GM19395 (cell line): ENCODE data around the gene FAM170B.

ENCODE experiments used
- ATAC-seq: cut with Tn5 transposase; IDR thresholded peaks from one replicate; pipeline ENCODE4 v1.9.1; 2021; ENCODE audit warnings: mild to moderate bottlenecking, moderate library complexity; ENCODE audit not compliant: unreplicated experiment

FAM170B gene

DNA sequence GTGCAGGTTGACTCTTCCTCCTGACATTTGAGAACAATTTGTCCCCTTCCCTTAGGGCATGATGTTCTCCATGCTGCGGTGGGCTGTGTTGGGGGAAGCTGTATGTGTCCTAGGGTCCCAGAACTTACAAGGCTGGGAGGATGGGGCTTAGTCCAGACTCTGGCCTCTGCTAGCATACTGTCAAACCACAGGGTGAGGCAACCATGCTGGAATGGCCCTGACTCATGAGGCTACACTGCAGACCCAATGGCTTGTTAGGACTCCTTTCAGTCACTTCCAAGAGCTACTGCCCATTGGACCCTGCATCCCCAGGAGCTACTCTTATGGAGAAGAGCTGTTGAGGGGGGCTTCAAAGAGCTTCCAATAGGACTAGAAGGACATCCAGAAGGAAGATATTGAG lies 20.1 kb upstream of the FAM170B start:
- no peak for ATAC-seq

DNA sequence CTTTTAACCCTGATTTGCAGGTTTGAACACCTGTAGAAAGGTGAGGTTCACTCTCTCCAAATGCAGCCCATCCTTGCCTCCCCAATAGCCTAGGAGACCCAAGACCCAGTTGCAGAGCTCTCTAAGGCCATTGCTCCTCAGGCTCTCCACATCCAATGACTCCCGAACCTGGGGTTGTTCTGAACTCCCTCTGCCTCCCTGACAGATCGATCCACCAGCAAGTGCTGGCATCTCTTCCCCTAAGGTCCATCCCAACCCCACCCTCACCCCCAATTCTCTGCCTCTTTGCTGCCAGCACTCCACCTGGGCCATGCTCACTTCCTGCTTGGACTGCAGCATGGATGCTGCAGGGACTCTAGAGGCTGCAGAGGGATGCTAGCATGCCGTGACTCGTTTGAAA lies 19.3 kb upstream of the FAM170B start:
- ATAC-seq, result no peak

DNA sequence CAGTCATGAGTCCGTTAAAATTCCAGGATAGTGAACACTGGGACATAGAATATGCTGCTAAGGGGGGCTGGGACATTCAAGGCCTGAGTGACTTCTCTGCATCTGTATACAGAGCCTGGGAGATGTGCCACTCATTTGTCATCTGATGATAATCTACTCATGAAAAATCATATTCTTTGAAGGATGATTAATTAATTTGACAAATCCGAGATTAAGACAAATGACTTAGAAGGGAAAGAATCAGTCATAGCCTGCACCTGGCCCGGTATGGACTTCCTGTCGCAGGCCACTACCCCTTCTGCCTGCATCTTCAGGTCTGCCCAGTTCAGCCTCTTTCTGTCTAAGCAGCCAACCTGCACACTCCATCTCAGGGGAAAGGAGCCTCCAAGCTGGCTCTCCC lies 18.8 kb upstream of the FAM170B start:
- ATAC-seq, result no peak

DNA sequence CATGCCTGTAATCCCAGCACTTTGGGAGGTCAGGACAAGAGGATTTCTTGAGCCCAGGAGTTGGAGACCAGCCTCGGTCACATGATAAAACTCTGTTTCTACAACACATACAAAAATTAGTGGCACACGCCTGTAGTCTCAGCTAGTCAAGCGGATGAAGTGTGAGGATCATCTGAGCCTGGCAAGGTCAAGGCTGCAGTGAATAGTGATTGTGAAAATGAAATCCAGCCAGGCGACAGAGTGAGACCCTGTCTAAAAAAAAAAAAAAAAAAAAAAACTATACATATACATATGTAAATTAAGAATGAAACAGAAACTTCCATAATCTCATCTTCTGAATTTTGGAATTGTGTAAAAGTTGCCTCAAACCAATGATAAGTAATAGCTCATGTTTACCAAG lies 18.2 kb upstream of the FAM170B start:
- no peak for ATAC-seq

DNA sequence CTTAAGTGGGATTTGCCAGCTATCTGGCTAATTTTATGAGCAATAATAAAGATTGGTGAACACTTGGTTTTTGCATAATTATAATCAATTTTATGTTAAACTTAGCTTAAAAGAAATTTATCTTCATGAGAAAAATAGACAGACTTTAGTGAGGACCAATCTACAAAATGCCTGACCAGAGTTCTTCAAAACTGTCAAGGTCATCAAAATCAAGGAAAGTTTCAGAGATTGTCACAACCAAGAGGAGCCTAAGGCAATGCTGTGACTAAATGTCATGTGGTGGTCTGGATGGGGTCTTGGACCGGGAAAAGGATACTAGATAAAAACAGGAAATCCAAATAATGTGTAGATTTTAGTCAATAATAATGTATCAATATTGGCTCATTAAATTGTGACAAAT lies 17.7 kb upstream of the FAM170B start:
- ATAC-seq, result no peak

DNA sequence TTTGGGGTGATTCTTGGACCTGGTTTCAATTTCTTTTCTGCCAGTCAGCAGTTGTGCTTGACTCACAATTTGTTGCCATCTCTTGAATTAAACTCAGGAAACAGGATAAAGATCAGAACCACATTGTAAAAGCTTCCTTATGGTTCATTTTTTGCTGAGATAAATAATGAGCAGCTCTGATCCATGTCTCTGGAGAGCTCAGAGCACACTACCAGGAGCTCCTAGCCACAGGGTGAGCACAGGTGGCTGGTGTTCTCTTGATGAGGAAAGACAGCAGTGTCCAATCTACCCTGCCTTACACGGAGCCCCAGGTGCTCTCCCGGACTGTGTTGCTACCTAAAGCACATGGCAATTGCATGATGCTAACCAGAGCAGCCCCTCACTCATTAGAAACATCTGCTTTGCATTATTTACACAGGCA lies 17.2 kb upstream of the FAM170B start:
- no peak for ATAC-seq

DNA sequence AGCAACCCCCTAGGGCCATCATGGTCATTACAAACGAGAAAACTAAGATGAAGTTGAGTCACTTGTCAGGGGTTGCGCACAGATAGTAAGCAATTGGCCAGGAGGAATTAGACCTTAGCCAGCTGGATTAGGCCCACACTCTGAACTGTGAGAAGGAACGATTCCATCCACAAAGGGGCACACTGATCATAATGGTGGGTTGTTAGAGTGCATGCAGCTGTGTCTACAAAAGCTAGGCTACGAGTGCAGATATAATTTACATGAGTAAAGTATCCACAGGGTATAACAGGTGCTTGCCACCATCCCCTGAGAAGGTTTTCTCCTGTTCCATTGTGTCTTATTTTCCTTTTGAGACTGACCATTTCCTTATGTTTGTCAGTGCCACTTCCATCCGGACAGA lies 16.6 kb upstream of the FAM170B start:
- ATAC-seq, result no peak

DNA sequence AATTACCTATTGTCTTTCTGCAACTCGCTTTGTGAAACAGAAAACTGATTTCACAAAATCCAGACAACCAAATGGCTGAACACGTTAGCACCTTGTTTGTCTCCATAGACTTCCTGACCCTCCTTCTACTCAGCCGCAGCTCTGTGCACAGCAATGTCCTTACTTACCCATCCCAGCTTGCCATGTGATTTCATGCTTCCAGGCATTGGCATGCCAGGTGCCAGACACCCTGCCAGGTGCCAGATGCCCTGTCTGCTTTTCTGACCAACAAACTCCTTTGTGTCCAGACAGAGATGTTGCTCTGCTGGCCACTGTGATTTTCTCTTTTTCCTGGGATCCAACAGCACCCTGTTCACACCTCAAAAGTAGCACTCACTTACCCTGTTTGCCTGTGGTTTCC lies 16.1 kb upstream of the FAM170B start:
- no peak for ATAC-seq

DNA sequence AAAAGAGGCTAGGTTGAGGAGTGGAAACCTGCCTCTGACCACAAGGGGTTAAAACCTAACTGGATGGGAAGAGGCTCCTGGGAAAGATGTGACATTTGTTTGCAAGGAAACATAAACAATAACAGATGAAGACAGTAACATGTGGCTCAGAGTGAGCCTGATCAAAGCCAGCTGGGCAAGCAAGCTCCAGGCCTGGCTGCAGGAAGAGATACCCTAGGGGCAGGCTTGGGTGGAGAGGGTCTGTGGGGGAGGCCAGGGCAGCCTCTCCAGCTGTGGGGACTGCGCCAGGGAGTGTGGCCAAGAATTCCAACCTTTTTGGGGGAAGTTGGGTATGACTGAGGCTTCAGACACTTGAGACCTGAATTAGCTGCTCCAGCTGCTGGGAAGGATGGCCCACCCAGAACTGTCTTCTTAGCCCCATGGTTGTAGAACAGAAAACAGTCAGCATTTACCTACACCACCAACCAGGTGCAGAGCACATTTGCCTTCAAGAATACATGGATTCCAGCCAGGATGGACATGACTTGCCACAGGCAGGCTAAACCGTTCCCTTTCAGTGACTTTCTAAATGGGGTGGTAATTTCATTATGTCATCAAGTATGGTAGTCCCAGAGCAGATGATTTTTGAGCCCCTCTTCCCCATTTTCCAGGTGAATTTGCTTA lies 10.4 kb upstream of the FAM170B start:
- no peak for ATAC-seq

DNA sequence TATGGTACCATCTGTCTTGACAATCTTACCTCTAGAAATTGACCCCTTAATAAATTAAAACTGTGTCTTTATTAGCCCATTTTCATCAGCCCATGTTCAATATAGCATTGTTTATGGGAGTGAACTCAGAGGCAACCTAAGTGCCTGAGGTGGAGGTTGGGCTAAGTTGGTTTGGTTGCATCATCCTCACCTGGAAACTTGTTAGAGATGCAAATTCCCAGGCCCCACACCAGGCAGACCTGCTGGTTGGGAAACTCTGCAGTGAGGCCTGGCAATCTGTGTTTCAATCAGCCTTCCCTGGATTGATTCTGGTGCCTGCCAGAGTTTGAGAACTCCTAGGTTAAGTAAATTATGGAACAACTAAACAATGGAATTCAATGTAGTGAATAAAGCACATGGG lies 9.4 kb upstream of the FAM170B start:
- no peak for ATAC-seq

DNA sequence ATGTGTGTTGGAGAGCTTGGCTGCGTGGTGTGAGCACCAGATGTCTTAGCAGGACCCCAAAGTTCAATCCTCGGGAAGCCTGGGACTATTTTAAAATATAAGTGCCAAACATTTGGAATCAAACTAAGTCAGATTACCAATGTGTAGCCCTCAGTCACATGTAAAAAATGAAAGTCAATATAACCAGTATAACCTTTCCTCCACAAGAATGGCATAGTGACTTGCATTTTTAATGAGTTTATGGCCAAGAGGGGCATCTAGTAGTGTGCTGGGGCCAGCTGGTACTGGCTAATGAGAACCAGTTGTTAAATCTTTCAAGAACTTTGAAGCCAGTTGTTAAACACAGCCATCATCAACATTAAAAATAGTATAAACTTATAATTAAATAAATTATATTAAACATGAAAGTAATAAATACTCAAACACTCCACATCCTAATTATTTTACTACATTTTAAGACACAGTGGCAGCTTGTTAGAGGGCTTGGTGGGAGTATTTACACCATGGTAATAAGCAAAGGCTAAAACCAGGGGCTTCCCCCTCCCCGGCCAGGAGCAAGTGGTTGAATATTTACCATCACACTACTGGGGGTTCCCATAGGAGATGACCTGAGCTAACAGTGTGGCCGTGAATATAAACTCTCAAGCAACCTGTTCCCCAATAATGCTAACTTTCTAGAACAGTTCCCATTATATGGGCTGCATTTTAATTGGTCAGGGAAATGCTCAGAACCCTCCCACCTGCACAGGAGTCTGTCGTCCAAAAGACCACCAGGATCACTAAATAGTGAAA lies 7.9 kb upstream of the FAM170B start:
- no peak for ATAC-seq

DNA sequence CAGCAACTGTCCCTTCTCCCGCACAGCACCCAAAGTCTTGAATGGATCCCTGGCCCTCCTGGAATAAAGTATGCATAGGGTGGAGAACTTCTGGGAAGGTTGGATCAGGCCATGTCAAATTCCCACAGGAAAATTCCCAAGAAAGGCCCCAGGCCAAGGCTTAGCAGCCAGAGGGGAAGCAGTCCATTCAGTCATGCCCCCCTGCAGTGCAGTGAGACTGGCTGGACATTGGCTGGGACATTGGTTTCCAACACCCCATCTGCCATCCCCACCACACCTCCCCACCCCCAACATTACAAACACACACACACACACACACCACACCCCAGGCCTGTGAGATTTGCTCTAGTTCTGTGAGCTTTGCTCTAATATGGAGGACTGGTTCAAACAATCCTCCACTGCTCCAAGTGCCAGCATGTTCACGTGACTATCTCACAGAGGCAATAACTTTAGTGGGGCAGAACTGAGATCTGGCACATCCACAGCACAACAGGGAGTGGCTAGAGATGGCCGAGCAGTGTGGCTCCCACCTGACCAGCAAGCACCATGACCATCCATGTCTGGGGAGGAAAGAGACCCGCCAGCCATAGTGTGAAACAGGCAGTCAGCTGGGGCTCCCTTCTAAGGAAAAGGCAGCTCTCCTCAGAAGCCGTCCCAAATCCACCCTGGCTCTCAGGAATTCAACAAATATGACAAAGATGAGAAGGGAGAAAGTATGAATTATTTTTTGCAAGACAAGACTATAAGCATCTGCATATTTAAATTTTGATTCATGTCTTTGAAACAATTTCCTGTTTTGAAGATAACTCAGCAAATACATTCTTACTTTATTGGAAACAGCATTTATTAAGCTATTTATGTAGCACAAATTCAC lies 6.7 kb upstream of the FAM170B start:
- ATAC-seq, result no peak

DNA sequence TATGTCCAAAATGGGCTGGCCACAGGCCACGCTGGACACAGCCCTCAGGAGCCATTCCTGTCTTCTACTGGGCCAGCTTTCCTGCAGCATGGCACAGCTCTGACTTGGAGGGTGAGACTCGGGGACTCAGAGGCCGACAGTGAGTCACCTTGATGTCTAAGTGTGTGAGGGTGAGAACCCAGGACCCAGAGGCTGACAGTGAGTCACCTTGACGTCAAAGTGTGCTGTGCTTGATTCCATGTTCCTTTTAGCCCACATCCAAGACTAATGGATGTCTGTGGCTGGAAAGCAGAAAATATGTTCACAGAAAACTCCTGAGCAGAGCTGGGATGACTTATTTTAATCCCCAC lies 6.0 kb upstream of the FAM170B start:
- no peak for ATAC-seq

DNA sequence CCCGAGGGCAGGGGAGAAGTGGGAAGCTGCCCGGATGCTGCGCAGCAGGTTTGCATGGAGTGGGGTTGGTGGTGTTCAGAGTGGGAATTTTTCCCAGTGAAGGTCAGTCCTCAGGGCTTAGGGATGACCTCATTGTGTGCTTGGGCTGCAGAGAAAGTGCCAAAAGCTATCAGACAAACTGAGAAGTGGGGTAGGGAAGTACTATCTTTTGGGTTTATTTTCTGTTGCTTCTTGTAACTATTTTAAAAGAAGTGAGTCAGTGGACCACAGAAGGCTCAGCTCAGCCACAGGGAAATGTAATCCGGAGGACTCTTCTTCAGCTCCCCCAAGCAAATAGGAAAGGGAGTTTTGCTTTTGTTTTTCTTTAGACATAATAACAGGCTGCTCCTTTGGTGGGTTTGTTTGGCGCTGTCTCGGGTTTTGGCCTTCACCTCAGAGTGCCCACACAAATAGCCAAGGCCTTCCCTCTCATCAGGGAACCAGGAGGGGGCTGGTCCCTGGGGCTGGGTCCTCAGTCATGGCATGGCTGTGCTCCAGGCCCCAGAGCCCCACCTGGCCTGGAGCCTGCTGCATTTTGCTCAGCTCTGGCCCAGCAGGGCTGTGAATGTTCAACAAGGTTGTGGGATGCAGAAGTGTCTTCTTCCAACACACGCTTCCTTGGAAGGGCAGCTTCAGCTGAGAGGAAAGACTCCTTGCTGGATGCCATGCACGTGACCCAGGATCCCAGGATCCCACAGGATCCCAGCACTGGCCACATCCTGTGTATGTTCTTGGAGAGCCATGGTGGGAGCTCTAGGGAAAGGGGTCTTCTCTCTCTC lies 5.4 kb upstream of the FAM170B start:
- no peak for ATAC-seq

DNA sequence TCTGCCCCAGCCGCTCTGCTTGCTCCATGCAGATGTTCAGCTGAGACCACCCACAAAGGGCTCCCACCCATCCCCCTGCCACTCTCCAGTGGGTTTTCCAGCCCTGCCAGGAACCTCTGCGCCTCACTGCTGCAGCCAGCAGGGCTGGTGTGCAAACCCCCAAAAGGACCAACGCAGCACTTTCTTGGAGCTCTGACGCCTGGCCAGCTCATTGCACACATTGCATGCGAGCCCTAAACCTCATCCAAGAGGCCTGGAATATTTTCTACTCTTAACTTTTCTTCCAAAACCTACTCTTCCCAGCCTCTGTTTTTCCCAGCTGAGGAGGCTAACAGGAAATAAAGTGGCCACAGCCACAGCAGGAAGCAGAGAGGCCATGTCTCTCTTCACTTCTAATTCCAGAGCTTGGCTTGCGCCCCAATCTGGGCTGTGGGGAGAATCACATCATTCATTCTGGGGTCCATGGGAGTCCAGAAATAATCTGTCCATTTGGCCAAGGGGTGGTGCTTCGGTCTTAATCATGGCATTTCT lies 4.6 kb upstream of the FAM170B start:
- ATAC-seq, result no peak

DNA sequence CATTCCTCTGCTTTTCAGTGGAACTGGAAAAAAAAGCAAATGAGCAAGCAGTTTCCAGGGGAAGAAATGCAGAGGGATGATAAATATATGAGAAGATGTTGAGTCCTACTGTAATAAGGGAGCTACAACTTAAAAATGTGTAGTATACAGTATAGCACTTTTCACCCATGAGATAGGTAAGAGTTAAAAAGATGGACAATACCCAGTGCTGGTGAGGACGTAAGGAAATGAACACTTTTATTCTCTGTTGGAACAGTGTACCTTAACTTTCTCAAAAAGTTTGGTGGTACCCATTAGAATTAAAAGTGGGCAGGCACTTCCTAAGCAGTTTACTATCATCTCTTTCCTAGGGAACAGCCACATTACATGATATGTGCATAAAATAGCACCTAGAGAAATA lies 2.7 kb upstream of the FAM170B start:
- no peak for ATAC-seq

DNA sequence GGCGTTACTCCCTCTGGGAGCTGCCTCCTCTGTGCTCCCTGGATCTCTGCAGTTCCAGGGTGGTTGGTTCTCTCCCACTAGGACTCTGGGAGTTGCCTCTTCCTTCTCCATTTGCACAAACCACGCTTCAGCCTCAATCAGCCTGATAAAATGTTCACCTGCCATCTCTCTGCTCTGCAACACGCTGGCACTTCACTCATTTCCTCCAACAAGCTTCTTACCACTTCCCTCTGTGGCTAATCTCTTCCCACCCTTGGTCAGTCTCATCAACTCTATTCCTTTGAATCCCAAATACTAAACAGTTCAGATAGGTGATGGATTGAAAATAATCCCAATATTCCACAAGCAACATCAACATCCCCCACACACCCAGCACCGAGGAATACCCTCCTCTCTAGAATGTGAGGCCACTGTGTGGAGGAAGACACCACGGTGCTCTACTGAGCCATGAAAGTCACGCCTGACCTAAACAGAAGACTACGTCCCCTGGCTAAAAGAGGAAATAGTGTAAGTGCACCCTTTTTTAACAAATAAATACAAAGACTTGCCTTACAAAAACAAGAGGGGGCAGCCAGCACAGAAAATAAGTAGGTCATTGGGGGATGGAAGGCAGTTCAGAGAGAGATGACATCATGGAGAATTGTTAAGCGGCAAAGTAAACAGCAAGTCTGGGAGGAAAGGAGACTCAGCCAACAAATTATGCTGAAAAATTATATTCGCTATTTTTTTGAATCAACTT lies 1.9 kb upstream of the FAM170B start:
- no peak for ATAC-seq

DNA sequence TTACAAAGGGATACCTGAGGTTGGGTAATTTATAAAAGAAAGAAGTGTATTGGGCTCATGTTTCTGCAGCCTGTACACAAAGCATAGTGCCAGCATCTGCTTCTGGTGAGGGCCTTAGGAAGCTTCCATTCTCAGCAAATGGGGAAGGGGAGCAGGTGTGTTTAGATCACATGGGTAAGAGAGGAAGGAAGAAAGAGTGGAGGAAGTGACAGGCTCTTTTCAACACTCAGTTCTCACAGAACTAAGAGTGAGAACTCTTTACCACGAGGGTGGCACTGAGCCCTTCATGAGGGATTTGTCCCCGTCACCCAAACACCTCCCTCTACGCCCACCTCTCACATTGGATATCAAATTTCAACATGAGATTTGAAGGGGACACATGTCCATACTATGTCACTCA lies 506 bp upstream of the FAM170B start:
- ATAC-seq, result no peak

DNA sequence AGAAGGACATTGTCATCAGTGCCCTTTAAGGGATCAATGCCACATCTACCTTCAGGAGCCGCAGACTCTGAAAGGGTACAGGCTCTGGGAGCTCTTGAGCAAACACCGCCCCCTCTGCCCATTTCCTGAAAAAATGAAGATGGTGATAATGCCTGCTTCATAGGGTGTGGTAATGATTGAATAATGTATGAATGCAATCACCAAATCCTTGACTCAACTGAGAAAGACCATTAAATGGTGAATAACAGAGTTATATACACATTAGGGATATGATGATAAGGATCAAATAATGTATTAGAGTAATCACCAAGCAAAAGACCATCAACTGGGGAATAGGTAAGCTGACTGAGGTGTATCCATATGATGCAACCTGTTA lies 1.5 kb downstream of the FAM170B start:
- ATAC-seq, result no peak
